DND-41 (cell line): ENCODE measurements around the gene RHBDD1.

ENCODE experiments used
- ATAC-seq: fragments of 200-7000 bp; cut with Tn5 transposase; 3 replicates; pipeline ENCODE4 v1.9.1; 2021; ENCODE audit warnings: low read depth; ENCODE audit not compliant: insufficient read depth
- DNase-seq: peaks from one replicate; pipeline ENCODE4 v3.0.0-alpha.2; 2020
- H2AFZ ChIP-seq: 2 replicates; pipeline ENCODE4 v1.6.0; 2012; ENCODE audit warnings: low read depth, low read length
- H3K27ac ChIP-seq: 2 replicates; pipeline ENCODE4 v1.5.1; 2012; ENCODE audit warnings: low read length, inconsistent platforms
- H3K27me3 ChIP-seq: fragments of 200-600 bp; sonication (generic); 2 replicates; pipeline ENCODE4 v1.6.0; 2012; ENCODE audit warnings: low read length, mild to moderate bottlenecking, inconsistent platforms; ENCODE audit not compliant: insufficient read depth, poor library complexity
- H3K36me3 ChIP-seq: 2 replicates; pipeline ENCODE4 v1.5.1; 2012; ENCODE audit warnings: low read length, inconsistent platforms; ENCODE audit not compliant: insufficient read depth
- H3K4me1 ChIP-seq: 2 replicates; pipeline ENCODE4 v1.5.1; 2012; ENCODE audit warnings: mild to moderate bottlenecking, low read length; ENCODE audit not compliant: insufficient read depth
- H3K4me2 ChIP-seq: 2 replicates; pipeline ENCODE4 v1.6.0; 2012; ENCODE audit warnings: mild to moderate bottlenecking, moderate library complexity, low read length, inconsistent platforms; ENCODE audit not compliant: insufficient read depth
- H3K4me3 ChIP-seq, 2 experiments: fragments of 200-600 bp in 1 of 2; shearing (Covaris generic) in 1 of 2; 2 replicates each; pipeline ENCODE4 v1.5.1; 2012 to 2016; ENCODE audit warnings: inconsistent platforms in 2 of 2, low read length in 2 of 2, mild to moderate bottlenecking in 2 of 2, low read depth in 1 of 2, moderate library complexity in 1 of 2
- H3K79me2 ChIP-seq: 2 replicates; pipeline ENCODE4 v1.6.0; 2012; ENCODE audit warnings: low read length, inconsistent platforms; ENCODE audit not compliant: insufficient read depth
- H3K9ac ChIP-seq: 2 replicates; pipeline ENCODE4 v1.6.0; 2012; ENCODE audit warnings: low read depth, mild to moderate bottlenecking, inconsistent platforms, low read length, moderate library complexity
- H3K9me3 ChIP-seq: 2 replicates; pipeline ENCODE4 v1.5.1; 2012; ENCODE audit warnings: low read length, moderate library complexity, mild to moderate bottlenecking, inconsistent platforms; ENCODE audit not compliant: insufficient read depth, severe bottlenecking
- H4K20me1 ChIP-seq: 2 replicates; pipeline ENCODE4 v1.6.0; 2012; ENCODE audit warnings: low read length; ENCODE audit not compliant: insufficient read depth
- EZH2 ChIP-seq: IDR thresholded peaks from 3 replicates; pipeline ENCODE4 v1.6.1; 2012; ENCODE audit warnings: borderline replicate concordance, low read depth, mild to moderate bottlenecking, moderate library complexity, low read length, inconsistent platforms; ENCODE audit not compliant: severe bottlenecking
- TF ChIP-seq, protein P1 (sequence below): IDR thresholded peaks from 2 replicates; pipeline ENCODE4 v1.5.1; 2012; ENCODE audit warnings: borderline replicate concordance, low read length, moderate library complexity, mild to moderate bottlenecking; ENCODE audit not compliant: poor library complexity, severe bottlenecking; ENCODE audit errors: extremely low read depth

Gene RHBDD1

GRCh38 chr2:226898121-226898520, 62.3 kb downstream of the RHBDD1 start:
- Histone ChIP-seq H3K4me1 (no peaks in the 10 kb centered on the region), H4K20me1 (no peaks in the 10 kb centered on the region), H2AFZ (no peak overlapping the region), H3K27ac (no peak overlapping the region), H3K9ac (no peak overlapping the region), H3K27me3 (no peaks in the 10 kb centered on the region), H3K79me2 (no peaks in the 10 kb centered on the region), H3K9me3 (no peaks in the 10 kb centered on the region), H3K4me2 (no peak overlapping the region), H3K36me3 (peaks cover 6% of the 10 kb centered on the region; the same call in 1 of the 2 replicates), H3K4me3 (no peak overlapping the region)
- TF ChIP-seq, protein P1, sequence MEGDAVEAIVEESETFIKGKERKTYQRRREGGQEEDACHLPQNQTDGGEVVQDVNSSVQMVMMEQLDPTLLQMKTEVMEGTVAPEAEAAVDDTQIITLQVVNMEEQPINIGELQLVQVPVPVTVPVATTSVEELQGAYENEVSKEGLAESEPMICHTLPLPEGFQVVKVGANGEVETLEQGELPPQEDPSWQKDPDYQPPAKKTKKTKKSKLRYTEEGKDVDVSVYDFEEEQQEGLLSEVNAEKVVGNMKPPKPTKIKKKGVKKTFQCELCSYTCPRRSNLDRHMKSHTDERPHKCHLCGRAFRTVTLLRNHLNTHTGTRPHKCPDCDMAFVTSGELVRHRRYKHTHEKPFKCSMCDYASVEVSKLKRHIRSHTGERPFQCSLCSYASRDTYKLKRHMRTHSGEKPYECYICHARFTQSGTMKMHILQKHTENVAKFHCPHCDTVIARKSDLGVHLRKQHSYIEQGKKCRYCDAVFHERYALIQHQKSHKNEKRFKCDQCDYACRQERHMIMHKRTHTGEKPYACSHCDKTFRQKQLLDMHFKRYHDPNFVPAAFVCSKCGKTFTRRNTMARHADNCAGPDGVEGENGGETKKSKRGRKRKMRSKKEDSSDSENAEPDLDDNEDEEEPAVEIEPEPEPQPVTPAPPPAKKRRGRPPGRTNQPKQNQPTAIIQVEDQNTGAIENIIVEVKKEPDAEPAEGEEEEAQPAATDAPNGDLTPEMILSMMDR = no peak
- no peak for TF ChIP-seq EZH2
- DNase-seq (no peak), ATAC-seq (no peak)

DNA sequence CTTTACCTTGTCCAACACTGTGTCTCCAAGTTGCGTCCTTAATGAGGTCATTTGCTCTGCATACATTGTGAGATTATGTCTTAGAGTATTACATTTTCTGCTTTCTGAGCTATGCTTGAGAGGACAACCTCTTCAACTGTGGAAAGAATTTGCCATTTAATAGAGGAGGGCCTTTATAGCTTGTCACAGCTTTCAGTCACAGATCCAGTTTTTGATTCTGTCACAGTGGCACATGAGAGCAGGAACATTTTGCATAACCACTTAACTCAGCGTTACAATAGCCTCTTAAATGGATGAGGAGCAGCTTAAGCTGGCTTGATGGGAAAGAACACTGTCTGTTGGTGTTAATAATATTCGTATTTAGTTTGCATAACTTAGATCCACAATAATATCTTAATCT, 63.0 kb downstream of the RHBDD1 start:
- Histone ChIP-seq H3K36me3 (peaks cover 8% of the 10 kb centered on the region), H4K20me1 (no peaks in the 10 kb centered on the region), H3K4me3 (no peak overlapping the region), H3K9ac (no peak overlapping the region), H3K4me2 (no peak overlapping the region), H3K27me3 (no peaks in the 10 kb centered on the region), H2AFZ (no peak overlapping the region), H3K4me1 (no peaks in the 10 kb centered on the region), H3K27ac (no peak overlapping the region), H3K9me3 (no peaks in the 10 kb centered on the region), H3K79me2 (no peaks in the 10 kb centered on the region)
- TF ChIP-seq, protein P1 = no peak
- TF ChIP-seq EZH2 = no peak
- DNase-seq (no peak), ATAC-seq (no peak)

DNA sequence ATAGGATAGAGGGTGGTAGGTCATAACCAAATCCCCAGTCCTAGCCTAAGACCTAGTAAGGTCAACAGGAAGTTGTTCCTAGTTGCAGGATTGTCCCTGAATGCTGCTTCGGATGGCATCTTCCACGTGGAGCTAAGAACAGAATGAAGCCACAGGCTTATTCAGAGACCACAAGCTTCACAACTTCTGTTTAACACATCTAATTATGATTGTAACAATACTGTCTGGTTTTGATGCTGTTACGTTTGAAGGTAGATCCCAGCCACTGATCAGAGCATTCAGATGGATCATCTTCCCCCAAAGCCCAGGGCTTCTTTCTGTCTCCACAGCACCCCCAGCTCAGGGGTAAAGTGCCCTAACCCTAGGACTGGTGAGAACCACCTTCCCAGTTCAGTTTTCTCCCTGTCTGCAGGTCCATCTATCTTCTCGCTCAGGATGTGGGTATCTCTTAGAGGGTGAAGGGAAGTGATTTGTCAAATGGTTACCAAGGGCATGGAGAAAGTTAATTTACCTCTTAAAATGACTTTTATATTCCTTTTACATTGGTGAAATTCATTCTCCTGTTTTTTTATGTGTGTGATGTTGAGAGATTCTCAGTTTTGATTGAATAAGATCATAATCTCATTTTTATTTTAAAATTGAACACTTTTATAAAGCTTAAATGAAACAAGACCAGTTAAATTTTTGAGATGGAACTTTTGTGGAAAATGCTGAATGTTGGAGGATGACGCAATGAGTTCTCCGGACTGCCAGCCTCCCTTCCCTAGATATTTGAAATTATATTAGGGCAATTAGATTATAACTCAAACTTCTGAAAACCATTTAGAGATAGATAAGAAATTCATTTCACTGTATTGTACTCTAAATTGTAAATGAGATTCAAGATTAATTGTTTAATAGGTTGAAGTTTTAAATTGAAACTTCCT, 66.5 kb downstream of the RHBDD1 start:
- DNase-seq (no peak), ATAC-seq (no peak)
- Histone ChIP-seq H3K36me3 (peaks cover 7% of the 10 kb centered on the region; the same call in 1 of the 2 replicates), H2AFZ (no peak overlapping the region), H3K4me1 (no peaks in the 10 kb centered on the region), H3K9ac (no peak overlapping the region), H3K4me3 (no peak overlapping the region), H3K27ac (no peak overlapping the region), H3K79me2 (no peaks in the 10 kb centered on the region), H3K4me2 (no peak overlapping the region), H3K9me3 (no peaks in the 10 kb centered on the region), H3K27me3 (no peaks in the 10 kb centered on the region), H4K20me1 (no peaks in the 10 kb centered on the region)
- no peak for TF ChIP-seq EZH2
- TF ChIP-seq, protein P1 = no peak
